NCI-H526 (cell line): ENCODE results near the gene CDC16.

Experiments used
- DNase-seq, 2 experiments: peaks; one replicate each; lab custom pipeline; 2025; lab: John Stamatoyannopoulos, UW

Gene CDC16

GRCh38 chr13:114299604-114300305 lies 65.1 kb downstream of the CDC16 start:
- no peak for DNase-seq

- no peak for DNase-seq
Observed at GRCh38 chr13:114303700-114304327, 69.1 kb downstream of the CDC16 start.

- no peak for DNase-seq
Observed at GRCh38 chr13:114304346-114305034, 69.8 kb downstream of the CDC16 start.

GRCh38 chr13:114309086-114309485 lies 74.4 kb downstream of the CDC16 start:
- DNase-seq = no peak

- DNase-seq = peak; percentile 37 to 60
Observed at GRCh38 chr13:114309806-114310410, 75.2 kb downstream of the CDC16 start.

- no peak for DNase-seq
Observed at GRCh38 chr13:114310956-114311355, 76.3 kb downstream of the CDC16 start.

GRCh38 chr13:114311387-114311786 lies 76.7 kb downstream of the CDC16 start:
- peak in 1 of 2 experiments; percentile 64 for DNase-seq

- peak; percentile 75 to 92 for DNase-seq
Observed at GRCh38 chr13:114311908-114312307, 77.2 kb downstream of the CDC16 start.

- DNase-seq = peak; percentile 12 to 31
Observed at GRCh38 chr13:114313061-114313860, 78.6 kb downstream of the CDC16 start.

- peak; percentile 90 to 99 for DNase-seq
Observed at GRCh38 chr13:114314074-114314912, 79.6 kb downstream of the CDC16 start, which contains the start of gene CHAMP1. TSS of gene CHAMP1 (plus strand) at chr13:114314503. CDS start at chr13:114323843, 9,340 bp downstream.

GRCh38 chr13:114315074-114315785 lies 80.5 kb downstream of the CDC16 start:
- DNase-seq = peak; percentile 37 to 40

- no peak for DNase-seq
Observed at GRCh38 chr13:114318624-114319023, 83.9 kb downstream of the CDC16 start.

- DNase-seq = no peak
Observed at GRCh38 chr13:114319441-114319913, 84.8 kb downstream of the CDC16 start.

GRCh38 chr13:114320065-114320464 lies 85.4 kb downstream of the CDC16 start:
- no peak for DNase-seq

- DNase-seq = no peak
Observed at GRCh38 chr13:114321256-114321655, 86.6 kb downstream of the CDC16 start.
